NCI-H2029 (cell line): ENCODE results near the gene TMEM212.
"Not testable (repeated sequence)": the region's sequence is repeated elsewhere in the genome, so short reads cannot be mapped to it uniquely, and the experiment has no call there.

ENCODE experiments used
- DNase-seq: peaks from one replicate; lab custom pipeline; 2025; lab: John Stamatoyannopoulos, UW

TMEM212 gene

DNA sequence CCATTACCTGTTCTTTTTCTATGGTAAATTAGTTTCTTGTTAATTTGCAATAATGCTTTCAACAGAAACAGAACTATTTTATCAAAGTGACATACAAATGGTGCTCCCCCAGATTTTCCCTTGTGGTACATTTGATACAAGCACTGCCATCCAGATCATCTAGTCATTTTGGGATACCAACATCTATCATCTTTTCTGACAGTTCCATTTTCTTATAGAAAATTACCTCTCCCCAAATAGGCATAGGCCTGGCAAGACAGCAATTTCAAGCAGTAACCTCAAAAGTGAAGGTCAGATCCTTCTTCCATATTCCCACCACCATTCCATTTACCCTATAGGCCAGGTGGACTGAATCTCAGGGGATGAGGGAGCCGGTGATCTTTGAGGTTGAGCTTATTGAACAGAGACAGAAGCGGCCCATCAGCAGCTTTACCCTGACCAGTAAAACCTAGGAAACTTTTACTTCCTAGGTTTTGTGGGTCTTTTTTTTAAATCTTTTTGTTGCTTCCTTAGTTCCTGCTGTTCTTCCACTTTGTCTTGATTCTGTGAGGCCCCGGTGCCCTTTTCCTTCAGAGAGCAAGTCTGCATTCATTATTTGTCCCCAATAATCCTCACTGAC, 29.8 kb upstream of the TMEM212 start:
- DNase-seq: no peak

DNA sequence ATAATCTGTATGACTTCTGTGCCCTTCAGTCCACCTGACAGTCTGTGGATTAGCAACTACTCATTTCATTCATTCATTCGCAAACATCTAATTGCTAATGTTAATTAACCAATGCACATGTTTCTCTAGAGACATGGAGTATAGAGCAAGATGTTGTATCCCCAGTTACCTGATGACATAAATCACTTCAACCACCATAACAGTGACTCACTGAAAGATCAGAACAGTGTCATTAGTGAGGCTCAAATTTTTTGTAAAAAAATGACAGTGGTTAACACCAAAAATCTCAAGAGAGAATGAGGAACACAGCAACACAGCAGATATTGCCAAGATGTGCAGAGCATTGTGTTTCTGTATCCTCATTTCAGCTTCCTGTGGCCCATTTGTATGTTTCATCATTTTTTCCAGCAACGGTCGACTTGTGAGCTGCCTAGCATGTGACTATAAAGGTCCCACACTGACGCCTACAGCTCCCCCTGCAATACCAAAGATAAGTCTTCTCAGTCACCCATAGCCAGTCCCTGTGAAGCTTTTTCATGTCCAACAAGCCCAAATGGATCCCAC, 29.2 kb upstream of the TMEM212 start:
- DNase-seq: no peak

DNA sequence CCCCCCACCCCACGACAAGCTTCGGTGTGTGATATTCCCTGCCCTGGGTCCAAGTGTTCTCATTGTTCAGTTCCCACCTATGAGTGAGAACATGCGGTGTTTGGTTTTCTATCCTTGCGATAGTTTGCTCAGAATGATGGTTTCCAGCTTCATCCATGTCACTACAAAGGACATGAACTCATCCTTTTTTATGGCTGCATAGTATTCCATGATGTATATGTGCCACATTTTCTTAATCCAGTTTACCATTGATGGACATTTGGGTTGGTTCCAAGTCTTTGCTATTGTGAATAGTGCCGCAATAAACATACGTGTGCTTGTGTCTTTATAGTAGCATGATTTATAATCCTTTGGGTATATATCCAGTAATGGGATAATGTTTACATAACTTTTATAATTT, 28.5 kb upstream of the TMEM212 start:
- DNase-seq: not testable (repeated sequence)

DNA sequence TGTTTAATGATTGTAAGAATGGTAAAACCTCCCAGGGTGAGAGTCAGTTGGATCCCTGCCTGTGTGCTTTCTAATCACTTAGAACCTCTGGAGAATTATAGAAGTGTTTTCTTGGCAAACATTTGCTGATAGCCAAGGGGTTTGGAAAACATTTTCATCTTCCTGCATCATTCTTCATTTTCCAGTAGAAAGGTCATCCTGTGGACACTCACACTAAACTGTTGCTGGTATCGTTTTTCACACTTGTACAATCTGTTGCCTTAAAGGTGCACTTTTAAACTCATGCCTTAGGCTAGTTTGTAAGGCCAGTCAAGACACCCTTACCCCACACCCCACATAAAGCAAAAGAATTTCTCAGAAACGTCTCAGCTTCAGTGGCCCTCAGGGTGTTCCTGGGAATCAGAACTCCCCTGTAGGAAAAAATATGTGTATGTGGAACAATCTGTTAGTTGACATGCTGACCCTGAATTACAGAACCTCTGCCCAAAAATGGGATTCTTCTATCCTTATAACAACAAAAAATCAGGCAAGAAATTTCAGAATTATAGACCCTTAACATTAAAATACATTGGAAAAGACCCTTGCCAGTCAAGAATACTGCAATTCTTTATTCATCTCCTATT, 27.1 kb upstream of the TMEM212 start:
- no peak for DNase-seq

DNA sequence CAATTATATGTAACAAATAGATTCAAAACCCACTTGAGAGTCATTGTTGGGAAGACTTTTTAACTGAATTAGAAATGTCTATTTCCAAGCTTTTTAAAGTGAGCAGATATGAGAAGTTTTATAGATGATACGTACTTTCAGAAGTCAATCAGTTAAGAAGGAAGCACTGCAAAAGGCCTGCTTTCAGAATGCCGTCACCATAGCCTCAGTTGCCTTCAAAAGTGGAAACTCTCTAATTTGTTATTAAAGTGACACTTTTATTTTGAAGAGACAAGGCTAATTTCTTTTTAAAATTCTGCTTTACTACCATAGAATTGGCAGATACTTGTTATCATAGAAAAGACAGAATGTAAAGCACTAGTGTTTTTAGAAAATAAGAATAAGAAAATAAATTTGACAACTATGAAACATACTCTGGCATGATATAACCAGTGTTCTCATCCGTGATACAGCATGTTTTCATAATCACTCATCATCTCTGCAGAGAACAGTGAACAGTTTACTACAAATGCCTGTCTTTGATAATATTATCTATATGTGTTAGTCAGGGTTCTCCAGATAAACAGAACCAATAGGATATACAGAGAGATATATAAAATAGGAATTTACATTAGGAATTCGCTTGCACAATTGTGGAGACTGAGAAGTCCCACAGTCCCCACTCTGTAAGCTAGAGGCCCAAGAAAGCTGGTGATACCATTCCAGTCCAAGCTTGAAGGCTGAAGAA, 25.9 kb upstream of the TMEM212 start:
- DNase-seq: no peak

DNA sequence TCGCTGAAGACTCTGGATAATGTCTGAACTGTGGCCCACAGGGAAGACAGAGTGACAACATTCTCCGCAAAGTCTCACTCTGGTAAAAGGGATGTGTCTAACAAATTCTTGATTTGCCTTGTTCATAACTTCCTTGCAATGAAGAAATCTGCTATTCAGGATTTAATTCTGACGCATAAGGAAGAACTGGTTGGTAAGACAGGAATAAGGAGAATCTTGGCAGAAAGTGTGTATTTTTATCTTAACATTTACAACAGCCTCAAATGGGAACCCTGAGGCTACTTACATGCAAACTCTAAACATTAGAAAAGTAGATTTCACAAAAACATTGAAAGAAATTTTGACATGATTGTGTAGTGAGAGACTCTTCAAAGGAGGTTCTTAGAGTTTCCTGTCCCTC, 22.1 kb upstream of the TMEM212 start:
- DNase-seq: no peak

DNA sequence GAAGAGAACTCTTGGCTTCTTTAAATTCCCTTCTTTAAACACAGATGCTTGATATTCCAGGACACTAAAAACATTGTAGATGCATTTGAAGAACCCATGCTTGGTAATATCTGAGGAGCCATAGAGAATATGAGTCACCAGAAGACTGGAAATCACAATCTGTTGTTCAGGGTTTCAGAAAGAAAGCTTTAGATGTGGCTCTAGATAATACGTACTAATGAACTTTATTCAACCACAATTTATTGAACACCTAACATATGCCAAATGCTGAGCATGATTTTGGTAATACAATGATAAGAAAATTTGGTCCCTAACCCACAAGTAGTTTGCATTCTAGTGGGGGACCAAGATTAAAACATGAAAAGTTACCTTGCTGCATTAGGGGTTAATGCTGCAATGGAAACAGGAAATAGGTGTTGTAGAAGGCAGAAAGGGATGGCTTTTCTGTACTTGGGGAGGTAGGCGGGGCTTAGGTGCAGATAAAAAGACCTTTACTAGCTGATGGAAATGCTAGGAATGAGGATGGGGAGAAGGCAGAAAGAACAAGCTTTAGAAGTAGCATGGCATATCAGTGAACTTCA, 21.3 kb upstream of the TMEM212 start:
- DNase-seq: no peak

DNA sequence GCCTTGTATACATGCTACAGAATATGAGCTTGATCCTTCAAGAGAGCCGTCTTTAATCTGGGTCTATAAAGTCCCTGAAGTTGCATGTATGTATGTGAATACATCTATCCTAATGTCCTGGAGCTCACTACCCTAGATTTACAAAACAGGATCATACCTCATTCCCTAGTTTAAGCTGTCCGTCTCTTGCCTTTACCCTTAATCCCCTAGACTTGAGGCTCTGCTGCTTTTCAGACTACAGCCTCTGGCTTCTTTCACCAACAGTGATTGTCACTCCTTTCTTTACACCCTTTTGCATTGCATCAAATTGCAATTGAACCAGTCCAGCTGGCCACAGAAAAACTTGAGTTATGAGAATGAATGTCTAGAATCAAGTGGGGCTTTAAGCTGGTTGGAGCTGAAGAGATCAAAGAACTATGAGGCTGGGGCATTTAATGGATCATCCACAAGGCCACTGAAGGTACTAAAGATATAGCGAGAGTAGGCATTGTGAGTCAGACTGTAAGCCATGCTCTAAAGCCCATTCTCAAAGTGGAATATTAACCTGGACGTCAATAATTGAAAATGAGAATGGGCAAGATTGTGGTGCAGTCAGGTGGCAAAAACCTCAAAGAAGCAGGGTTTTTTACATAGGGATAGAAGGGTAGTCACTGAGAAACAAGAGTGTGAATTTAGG, 20.6 kb upstream of the TMEM212 start:
- DNase-seq: no peak

DNA sequence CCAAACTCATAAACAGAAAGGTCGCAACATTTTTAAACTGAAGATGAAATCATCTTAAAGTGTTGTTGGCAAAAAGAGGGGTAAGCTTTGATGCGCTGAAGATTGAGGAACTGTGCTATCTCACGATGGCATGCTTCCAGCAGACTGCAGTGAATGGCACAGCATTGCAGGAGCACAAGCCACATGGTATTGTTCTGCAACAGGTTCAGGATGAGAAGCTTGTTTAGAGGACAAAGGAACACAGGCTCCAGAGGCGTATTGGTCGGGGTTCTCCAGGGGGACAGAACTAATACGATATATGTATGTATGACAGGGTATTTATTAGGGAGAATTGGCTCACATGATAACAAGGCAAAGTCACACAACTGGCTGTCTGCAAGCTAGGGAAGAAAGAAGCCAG, 19.0 kb upstream of the TMEM212 start:
- DNase-seq: no peak

DNA sequence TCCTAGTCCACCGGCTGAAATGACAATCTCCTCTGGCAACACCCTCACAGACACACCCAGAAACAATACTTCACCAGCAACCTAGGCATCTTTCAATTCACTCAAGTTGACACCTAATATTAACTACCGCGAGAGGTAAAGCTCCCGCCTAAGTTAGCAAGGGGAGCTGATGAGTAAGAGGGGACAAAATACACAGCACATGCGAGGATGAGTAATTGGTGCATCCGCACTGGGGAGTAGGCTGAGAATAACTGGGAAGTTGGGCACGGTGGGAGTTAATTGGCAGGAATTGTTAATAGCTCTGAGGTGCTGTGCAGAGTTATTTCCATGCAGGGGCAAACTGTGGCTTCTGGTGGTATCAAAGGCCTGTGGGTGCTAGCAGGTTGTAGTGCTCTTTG, 18.3 kb upstream of the TMEM212 start:
- no peak for DNase-seq

DNA sequence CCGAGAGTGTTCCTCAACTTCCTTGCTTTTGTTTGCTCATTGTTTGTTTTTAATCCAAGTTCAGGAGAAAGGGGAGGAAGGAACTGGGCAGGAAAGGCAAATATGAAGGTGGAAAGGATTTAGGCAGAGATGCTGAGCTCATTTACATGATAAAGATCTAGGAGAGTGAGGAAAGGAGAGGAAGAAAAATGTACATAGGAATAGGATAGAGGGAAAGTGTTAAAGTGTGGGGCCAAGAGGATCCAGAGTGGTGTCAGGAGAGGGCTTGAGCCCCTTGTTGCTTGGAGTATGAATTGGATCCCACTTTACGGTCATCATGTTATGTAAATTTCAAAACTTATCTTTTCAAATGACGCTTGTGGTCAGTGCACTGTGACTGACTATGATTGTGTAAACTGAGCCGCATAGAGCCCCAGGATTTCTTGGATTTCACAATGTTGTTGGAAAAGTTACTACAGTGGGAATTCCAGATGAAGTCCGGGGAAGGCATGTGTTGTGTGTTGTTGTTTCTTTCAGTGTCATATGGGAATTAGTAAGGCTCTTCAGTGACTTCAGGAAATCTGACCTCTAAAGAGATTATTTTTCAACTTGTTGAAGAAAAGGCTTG, 17.8 kb upstream of the TMEM212 start:
- DNase-seq: no peak

DNA sequence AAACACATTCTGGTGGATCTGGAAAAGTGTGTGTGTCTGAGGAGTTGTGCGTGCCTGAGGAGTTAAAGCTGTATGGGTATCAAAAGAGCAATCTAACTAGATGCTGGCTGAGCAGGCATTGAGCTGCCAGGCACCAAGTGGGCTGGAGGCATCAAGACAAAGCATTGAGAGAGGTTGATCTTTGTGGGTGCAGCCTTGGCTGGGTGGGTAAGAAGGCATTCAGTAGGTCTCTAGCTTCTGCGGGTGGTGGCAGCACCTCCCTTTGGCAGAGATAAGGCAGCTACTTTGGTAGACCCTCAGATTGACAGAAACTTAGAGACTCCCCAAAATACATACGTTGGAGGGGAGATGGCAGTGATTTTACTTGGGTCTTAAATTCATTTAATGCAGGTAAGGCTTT, 15.8 kb upstream of the TMEM212 start:
- no peak for DNase-seq

DNA sequence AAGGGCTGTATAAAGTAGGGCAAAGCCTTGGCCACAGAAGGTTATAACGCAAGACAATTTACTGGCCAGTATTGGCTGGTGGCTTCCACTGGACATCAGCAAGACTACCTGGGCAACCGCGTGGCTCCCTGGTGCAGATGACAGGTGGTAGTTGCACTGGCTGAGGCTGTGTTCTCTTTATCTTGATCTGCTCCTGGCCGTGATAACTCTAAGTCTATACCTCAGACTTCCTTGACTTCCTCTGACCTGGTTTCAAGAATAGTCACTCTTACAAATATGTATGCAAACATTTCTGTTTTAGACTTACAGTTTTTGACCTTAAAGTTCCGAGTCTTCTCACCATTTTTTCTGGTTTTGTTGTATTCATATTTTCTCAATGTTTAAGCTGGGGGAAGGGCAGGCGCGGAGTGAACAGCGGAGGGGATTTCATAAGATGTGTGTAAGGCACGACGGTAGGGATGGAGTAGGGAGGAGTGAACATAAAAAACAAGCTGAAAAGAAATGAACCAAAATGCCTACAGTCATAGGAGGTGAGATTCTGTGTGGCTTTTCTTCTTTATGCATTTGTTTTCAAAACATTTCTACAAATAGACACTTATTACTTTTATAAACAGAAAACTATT, 15.2 kb upstream of the TMEM212 start:
- DNase-seq: no peak

DNA sequence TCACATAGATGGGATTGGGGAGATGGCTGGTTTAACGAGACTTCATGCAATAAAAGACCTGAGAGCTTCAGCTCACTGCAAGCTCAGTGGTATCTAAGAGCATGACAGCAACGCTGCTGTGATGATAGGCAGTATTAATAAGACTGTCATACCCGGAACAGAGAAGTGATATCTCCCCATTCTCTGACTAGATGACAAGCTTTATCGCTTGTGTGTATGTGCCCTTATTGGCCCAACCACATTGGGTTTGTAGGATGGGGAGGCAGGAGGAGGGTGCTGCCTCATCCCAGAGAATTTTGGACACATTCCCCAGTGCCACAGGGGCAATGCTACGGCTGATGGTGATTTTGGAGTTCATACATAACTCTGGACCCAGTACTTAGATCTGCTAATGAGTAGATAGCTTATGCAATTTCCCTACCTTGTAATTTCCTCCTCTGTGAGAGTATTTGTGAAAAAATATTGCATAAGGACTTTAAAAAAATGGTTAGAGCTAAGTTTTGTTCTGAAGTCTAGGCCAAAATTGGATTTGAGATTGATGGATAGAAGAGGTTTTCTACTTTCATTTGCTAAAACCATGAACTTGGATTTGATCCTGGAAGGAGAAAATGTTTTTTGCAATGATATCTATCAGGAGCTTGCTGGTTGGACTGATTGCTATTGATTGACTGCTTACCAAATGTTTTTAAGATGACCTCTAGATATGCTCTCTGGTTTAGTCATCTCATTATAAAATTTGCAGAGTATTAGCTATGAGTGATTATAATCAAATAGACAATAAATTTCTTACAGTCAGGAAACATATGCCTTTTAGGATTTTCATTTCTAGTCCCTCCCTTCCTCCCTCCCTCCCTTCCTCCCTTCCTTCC, 14.0 kb upstream of the TMEM212 start:
- no peak for DNase-seq

DNA sequence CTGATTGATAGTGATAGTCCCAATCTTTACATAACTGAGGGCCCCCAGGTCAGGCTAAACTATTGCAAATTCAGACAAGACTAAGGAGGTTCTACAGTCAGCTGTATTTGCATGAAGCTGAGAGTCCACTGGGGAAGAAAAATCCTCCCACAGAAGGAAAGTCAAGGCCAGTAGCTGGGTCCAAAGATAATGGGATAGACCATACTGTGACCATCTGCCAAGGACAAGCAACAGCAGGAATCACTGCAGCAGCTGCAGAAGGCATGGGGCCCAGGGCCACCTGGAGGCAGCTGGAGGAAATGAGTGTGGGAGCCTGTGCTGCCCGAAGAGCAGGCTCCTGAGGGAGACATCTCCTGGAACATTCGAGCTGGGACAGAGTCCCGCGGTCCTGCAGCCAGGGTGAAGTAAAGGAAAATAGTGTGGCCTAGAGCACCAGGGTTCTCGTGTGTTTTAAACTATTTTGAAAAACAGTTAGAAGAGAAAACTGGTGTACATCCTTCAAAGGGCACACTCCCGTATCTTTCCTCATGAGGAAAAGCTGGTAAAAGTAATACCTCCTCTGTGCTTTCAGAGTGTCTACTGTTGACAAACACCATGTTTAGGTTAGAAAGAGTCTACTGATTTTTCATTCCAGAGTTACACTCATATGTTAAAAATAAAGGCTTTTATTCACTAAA, 13.2 kb upstream of the TMEM212 start:
- DNase-seq: peak; percentile 36

DNA sequence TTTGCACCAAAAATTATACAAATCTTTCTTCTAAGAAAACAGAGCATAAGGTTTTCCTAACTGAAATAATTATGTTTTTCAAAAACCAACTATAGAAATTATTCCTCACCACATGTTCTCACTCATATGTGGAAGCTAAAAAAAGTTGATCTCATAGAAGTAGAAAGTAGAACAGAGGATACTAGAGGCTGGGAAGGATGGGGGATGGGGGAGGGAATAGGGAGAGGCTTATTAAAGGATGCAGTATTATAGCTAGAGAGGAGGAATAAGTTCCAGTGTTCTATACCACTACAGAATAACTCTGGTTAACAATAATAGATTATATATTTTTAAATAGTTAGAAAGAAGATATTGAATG, 12.7 kb upstream of the TMEM212 start:
- DNase-seq: no peak

DNA sequence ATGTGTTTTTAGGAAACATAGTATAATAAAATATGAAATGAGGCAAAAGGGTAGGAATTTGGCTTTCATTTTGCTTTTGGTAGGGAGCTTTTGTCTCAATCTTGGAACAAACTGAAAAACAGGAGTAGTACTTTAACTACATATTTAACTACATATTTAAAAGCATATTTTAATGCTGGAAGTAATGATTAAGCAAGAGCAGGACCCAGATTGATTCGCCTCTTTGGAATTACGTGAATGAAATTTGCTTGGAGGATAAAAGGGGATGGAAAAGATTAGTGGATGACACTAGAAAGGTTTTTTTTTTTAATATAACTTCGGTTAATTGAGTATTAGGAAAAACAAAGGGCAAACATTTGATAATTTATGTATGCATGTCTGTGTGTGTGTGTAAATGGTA, 11.2 kb upstream of the TMEM212 start:
- no peak for DNase-seq

DNA sequence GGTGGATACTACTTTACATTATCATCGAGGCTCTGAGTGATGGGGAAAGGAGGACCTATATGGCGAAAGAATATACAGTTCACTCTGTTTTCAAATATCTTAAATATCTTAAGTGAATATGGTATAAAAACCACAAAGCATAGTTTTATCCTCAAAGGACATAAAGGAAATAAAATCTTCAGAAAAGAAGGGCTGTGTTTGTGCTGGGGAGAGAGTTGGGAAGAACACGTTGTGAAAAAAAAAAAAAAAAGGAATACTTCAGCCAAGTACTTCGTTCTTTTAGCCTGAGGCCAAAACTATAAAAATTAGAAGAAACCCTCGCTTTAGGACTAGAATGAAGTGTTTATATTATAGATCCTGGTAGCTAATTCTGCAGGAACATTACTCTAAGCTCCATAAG, 10.2 kb upstream of the TMEM212 start:
- DNase-seq: no peak

DNA sequence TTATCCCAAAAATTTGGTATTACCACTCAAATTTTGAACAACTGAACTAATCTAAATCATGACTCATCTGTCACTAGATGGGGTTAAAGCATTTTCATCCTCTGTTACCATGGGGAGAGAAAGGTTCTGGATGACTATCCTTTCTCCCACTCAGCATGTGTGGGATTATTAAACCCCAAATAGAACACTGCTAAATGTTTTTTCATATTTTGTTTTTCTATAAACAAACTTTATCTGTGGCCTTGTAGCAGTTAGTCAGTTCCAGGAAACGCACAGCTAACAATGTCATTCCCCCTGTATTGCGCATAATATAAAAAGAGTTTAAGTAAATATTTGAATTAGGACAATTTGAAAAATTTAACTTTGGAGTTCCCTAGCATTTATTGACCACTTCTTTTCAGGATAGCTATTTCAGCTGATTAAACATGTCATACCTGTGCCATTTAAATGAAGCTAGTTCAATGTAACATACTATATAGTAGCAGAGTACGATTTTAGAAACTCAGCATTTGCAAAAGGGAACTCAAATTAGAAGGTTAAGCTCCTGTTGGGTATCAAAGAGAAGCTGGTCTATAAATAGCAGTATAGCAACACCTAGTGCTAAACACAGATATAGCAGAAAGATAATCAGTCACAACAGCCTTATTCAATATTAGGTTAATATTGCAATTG, 9.2 kb upstream of the TMEM212 start:
- DNase-seq: no peak

DNA sequence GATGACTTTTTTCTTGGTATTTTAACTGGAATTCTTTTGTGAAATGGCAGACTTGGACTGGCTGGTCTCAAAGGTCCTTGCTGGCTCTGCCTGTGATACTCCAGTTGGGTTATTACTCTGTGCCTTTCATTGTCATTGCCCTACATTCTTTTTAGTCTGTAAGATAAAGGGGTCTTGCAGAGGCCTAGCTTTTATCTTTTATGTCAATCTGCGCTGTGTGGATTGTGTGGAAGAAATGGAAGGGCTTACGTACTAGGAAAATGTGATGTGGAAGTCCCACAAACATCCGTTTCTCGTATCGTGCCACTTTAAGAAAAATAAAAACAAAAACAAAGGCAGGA, 8.7 kb upstream of the TMEM212 start:
- DNase-seq: no peak
